22Rv1 (cell line): ENCODE measurements around the gene NEK11.

Experiments
- CTCF ChIP-seq: fragments of 450-650 bp; IDR thresholded peaks from 2 replicates; pipeline ENCODE4 v1.5.1; 2017; ENCODE audit warnings: mild to moderate bottlenecking
- ZFX ChIP-seq: fragments of 450-650 bp; IDR thresholded peaks from 2 replicates; pipeline ENCODE4 v1.6.1; 2017; ENCODE audit warnings: antibody characterized with exemption, borderline replicate concordance

DNA sequence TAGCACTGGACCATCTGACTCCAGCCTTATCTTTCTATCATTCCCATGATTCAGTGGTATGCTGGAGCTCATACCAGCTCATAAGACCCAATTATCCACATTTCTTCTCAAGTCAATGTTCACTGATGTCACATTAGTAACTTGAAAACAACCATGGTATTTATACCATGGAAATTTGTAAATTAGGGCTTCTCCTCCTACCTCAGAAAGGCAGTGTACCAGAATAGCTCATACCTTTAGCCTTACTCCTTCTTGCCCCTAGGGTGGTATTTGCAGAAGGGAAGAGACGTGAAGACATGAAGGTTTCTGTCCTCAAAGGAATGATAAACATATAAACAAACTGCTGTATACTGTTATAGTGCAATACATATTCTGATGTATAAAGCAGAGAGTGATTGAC, 114.2 kb downstream of the NEK11 start:
- TF ChIP-seq CTCF (no peak), ZFX (no peak)
